ENCODE results near the gene NDUFB4.

- TF ChIP-seq CTCF (IDR thresholded peaks at IDR 0.05) (no peak), POLR2A (IDR thresholded peaks at IDR 0.05) (no peak)
Measured at GRCh38 chr3:120640231-120640630, 44.1 kb downstream of the NDUFB4 start.
